Right atrium auricular region (tissue), 2 donors: ENCODE data around the gene PWP2. TPM values are rescaled to one million over a fixed set of nuclear protein-coding genes. Genes with fewer than 3 reads are reported as not detected.
"Not testable (repeated sequence)": the region's sequence is repeated elsewhere in the genome, so short reads cannot be mapped to it uniquely, and the experiment has no call there.

Experiments used
- DNase-seq: peaks from one replicate; pipeline ENCODE4 v3.0.0-alpha.2; 2019; ENCODE audit warnings: low spot score
- H3K27ac ChIP-seq, 2 donors: fragments of 200-600 bp; sonication (generic); 1 replicate in 1 of 2; 2 replicates in 1 of 2; pipeline ENCODE4 v1.5.1; 2016 to 2019
- H3K27me3 ChIP-seq, 2 donors: fragments of 200-600 bp; sonication (generic); one replicate each; pipeline versions ENCODE4 v1.5.1 to v1.6.0; 2017 to 2019
- H3K36me3 ChIP-seq: fragments of 200-600 bp; sonication (generic); one replicate; pipeline ENCODE4 v1.5.1; 2016
- H3K4me1 ChIP-seq, 2 donors: fragments of 200-600 bp; sonication (generic); one replicate each; pipeline versions ENCODE4 v1.5.1 to v1.6.0; 2017 to 2019
- H3K4me3 ChIP-seq, 2 donors: fragments of 200-600 bp; sonication (generic); 1 replicate in 1 of 2; 2 replicates in 1 of 2; pipeline ENCODE4 v1.5.1; 2017 to 2019; ENCODE audit warnings: mild to moderate bottlenecking in 1 of 2, moderate library complexity in 1 of 2
- H3K9me3 ChIP-seq, 2 donors: fragments of 200-600 bp; sonication (generic); one replicate each; pipeline ENCODE4 v1.5.1; 2019
- CTCF ChIP-seq, 2 donors: fragments of 200-600 bp; sonication (generic); IDR thresholded peaks; one replicate each; pipeline ENCODE4 v1.5.1; 2019; ENCODE audit warnings: antibody characterized with exemption in 2 of 2
- total RNA-seq, 2 donors: library from RNA; depleted of rRNA; stranded (reverse); fragments of >200 nt; gene quantifications; one replicate each; pipeline ENCODE4 v1.1.0, GENCODE V29; 2016

The PWP2 gene
- total RNA-seq, 2 donors from 2014 or later: 3.1 to 10.4 TPM

GRCh38 chr21:44089001-44089911 is 17.9 kb upstream of the PWP2 start:
- no peak overlapping the region for H3K27ac ChIP-seq
- H3K36me3 ChIP-seq: peaks cover 71% of the 10 kb centered on the region
- DNase-seq: no peak

GRCh38 chr21:44090325-44090724 is 16.9 kb upstream of the PWP2 start:
- Histone ChIP-seq H3K36me3 (peaks cover 74% of the 10 kb centered on the region), H3K27ac (no peak overlapping the region), H3K4me1 (peaks cover 0 to 34% of the 10 kb centered on the region in 2 donors), H3K4me3 (no peak overlapping the region), H3K9me3 (no peaks in the 10 kb centered on the region), H3K27me3 (no peaks in the 10 kb centered on the region)
- TF ChIP-seq CTCF (IDR thresholded peaks at IDR 0.05): no peak
- DNase-seq: no peak

More at GRCh38 chr21:44089001-44089911, 17.9 kb upstream of the PWP2 start:
- no peak overlapping the region for H3K4me3 ChIP-seq
- TF ChIP-seq CTCF (IDR thresholded peaks at IDR 0.05): no peak
- no peaks in the 10 kb centered on the region for H3K27me3 ChIP-seq
- peaks cover 0 to 40% of the 10 kb centered on the region in 2 donors for H3K4me1 ChIP-seq
- no peaks in the 10 kb centered on the region for H3K9me3 ChIP-seq

DNA sequence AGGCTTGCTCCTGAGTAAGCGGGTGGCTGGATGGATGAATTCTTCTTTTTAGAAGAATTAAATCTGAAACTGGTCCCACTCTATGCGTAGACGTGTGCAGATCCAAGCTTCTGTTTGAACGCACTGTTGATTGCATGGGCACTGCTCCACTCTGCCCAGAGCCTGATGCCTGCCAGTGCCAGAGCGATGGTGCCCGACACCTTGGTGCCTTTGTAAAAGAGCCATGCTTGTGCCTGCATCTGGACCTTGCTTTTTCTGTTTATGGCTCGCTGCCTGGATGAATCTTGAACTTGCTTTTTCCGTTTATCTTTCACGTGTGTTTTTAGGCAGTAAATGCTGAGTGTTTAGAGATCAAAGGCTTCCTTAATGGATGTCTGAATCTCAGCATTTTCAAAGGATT is 15.0 kb upstream of the PWP2 start:
- Histone ChIP-seq H3K27me3 (no peaks in the 10 kb centered on the region), H3K4me3 (no peak overlapping the region), H3K9me3 (no peaks in the 10 kb centered on the region), H3K4me1 (peaks cover 0 to 20% of the 10 kb centered on the region in 2 donors), H3K27ac (peak overlapping the region in 1 of 2 donors; percentile 23), H3K36me3 (peaks cover 68% of the 10 kb centered on the region)
- TF ChIP-seq CTCF (IDR thresholded peaks at IDR 0.05): no peak
- peak; percentile 26 for DNase-seq

GRCh38 chr21:44093761-44094160 is 13.4 kb upstream of the PWP2 start:
- no peak overlapping the region for H3K27ac ChIP-seq
- peaks cover 53% of the 10 kb centered on the region for H3K36me3 ChIP-seq
- H3K27me3 ChIP-seq: no peaks in the 10 kb centered on the region
- DNase-seq: no peak
- H3K4me1 ChIP-seq: peaks cover 0 to 8% of the 10 kb centered on the region in 2 donors
- no peaks in the 10 kb centered on the region for H3K9me3 ChIP-seq
- H3K4me3 ChIP-seq: no peak overlapping the region
- no peak for TF ChIP-seq CTCF (IDR thresholded peaks at IDR 0.05)

GRCh38 chr21:44094832-44095231 is 12.4 kb upstream of the PWP2 start:
- Histone ChIP-seq H3K27me3 (no peaks in the 10 kb centered on the region), H3K4me1 (peaks cover 0 to 8% of the 10 kb centered on the region in 2 donors), H3K4me3 (no peak overlapping the region), H3K36me3 (peaks cover 42% of the 10 kb centered on the region), H3K9me3 (no peaks in the 10 kb centered on the region), H3K27ac (no peak overlapping the region)
- DNase-seq: no peak
- no peak for TF ChIP-seq CTCF (IDR thresholded peaks at IDR 0.05)

- H3K4me1 ChIP-seq, H3K4me3 ChIP-seq, H3K27ac ChIP-seq, DNase-seq, H3K27me3 ChIP-seq, H3K9me3 ChIP-seq: not testable (repeated sequence)
- H3K36me3 ChIP-seq: peaks cover 14% of the 10 kb centered on the region
Observed at GRCh38 chr21:44098507-44098906, 8.7 kb upstream of the PWP2 start.

DNA sequence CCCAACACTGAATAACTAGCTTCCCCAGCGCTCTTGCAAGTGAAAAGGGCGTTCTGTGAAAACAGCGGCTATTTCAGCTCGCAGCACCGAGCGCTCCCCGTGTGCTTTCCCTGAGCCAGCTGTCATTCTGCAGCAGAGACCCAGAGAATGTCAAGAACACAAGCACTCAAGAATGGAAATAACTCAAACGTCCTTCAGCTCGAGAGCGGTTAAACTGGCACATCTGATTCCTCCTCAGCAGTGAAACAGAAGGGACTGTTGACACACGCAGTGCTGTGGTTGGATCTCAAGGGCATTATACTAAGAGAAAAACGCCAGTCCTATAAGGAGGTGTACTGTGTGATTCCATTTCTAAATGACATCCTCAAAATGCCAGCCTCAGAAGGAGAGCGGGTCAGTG is 8.2 kb upstream of the PWP2 start:
- not testable (repeated sequence) for H3K9me3 ChIP-seq, DNase-seq, H3K4me3 ChIP-seq, H3K27ac ChIP-seq, H3K36me3 ChIP-seq, H3K4me1 ChIP-seq, H3K27me3 ChIP-seq

DNA sequence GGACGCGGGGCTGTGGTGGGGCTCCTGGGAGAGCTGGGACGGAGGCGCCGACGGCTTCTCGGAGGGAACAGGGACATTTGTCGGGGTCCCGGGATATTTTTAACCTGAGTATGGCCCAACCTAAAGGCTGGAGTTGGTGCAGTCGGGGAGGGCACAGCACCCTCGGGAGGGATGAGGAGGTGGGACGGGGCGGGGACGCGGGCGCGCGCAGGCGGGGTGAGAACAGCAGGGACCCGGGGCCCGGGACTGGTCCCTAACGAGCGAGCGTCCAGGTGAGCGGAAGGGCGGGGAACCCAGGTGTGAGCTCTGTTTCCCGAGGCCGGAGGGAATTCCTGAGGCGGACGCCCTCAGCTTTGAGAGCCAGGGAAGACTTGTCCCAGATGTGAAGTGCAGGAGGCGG is 390 bp downstream of the PWP2 start:
- not testable (repeated sequence) for H3K27me3 ChIP-seq, H3K9me3 ChIP-seq, H3K36me3 ChIP-seq, DNase-seq, H3K4me1 ChIP-seq, H3K27ac ChIP-seq
- H3K4me3 ChIP-seq: peak overlapping the region in 1 of 2 donors; percentile 46

DNA sequence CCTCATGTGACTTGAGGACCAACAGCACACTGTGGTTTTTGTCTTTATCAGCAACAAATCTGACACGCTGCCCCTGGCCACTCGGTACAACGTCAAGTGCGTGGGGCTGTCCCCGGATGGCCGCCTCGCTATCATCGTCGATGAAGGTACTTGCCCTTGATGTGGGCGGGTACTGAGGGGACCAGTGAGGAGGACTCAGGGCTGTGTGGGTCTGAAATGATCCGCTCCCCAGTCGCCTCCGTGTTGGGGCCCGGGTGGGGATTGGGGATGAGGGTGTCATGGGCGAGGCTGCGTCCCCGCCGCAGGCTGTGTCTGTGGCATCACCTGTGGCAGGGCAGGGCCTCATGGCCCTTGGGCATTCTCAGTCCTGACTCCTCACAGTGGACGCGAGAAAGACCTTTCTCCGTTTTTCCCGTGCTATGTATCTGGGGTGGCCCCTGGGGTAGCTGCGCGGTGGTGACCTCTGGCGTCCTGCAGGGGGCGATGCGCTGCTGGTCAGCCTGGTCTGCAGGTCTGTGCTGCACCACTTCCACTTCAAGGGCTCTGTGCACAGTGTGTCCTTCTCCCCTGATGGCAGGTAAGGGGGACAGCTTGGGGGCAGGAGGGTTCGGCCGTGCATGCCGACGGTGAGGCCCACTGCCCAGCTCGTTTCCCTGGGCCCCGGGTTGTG is 6.6 kb downstream of the PWP2 start:
- not testable (repeated sequence) for H3K4me1 ChIP-seq, H3K27me3 ChIP-seq, H3K4me3 ChIP-seq, DNase-seq, H3K9me3 ChIP-seq, H3K27ac ChIP-seq, H3K36me3 ChIP-seq
